ENCODE data around the gene SRD5A1.

The SRD5A1 gene

DNA sequence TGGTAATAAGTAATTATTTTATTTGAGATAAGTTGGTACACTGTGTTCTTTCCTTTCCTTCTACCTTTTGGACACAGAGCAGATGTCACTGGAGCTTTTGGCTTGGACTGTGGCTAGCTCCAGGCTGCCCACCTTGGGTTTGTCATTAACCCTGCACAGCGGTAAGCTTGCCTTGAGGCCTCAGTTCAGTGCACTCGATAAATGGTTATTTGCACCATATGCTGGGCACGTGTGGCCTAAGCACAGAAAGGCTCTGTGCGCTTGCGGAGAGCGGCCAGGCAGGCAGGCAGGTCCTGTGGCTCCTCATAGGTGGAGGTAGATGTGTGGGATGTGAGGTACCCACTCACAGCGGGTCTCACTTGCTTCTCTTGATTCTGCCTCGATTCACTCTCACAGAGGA, 50.0 kb downstream of the SRD5A1 start:
- no peak for DNase-seq (ENCODE audit: low read depth, low spot score)

DNA sequence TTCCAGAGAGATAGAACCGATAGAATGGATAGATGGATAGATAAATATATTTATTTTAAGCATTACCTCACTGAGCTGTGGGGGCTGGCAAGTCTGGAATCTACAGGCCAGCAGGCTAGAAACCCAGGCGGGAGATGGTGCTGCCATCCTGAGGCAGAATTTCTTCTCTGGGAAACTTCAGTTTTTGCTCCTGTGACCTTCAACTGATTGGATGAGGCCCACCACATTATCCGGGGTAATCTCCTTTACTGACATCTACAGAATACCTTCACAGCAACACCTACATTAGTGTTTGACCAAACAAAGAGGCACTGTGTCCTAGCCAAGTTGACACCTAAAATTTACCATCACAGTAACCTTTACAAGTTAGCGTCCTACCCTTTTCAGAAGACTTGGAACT, 50.8 kb downstream of the SRD5A1 start:
- DNase-seq (ENCODE audit: low read depth, low spot score), result no peak

GRCh38 chr5:6686501-6686900, 53.3 kb downstream of the SRD5A1 start:
- no peak for DNase-seq (ENCODE audit: low read depth, low spot score)

- peak; percentile 75 for DNase-seq (ENCODE audit: low read depth, low spot score)
Observed at GRCh38 chr5:6686915-6687409, 53.7 kb downstream of the SRD5A1 start.

DNA sequence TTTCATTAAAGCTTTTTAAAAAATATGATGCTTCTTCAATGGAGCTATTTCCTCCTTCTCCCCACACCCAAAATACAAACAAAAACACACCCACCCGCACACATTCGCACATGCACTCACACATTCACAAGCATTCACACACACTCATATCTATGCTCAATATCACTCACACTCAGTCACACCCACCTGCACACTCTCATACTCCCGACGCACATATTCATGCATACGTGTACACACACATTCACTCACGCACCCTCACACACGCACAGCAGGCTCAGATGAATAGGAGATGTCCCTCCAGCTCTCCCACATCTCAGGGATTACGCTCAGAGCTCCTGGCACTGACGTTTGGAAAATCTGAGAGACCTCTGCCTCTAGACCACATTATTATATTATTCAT, 54.3 kb downstream of the SRD5A1 start:
- no peak for DNase-seq (ENCODE audit: low read depth, low spot score)

GRCh38 chr5:6692906-6693305, 59.7 kb downstream of the SRD5A1 start:
- no peak for DNase-seq (ENCODE audit: low read depth, low spot score)

- DNase-seq (ENCODE audit: low read depth, low spot score), result no peak
Observed at GRCh38 chr5:6698696-6699095, 65.5 kb downstream of the SRD5A1 start.

DNA sequence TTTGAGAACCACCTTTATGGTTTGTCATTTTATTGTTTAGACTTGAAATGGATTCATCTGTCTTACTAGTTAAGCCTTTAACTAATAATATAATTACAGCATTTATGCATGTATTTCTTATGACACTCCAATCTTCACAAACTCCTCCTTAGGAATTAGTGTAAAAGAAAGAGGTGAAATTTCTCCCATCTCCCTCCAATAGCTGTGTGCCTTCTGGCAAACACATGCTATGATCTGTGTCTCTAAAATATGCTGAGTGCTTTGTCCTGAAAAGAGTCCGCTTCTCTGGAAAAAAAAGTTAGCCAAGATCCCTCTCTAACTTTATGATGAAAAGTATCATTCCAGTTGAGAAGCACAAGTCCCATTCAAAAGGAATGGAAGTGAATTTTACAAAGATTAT, 66.1 kb downstream of the SRD5A1 start:
- no peak for DNase-seq (ENCODE audit: low read depth, low spot score)

GRCh38 chr5:6700074-6700684, 66.9 kb downstream of the SRD5A1 start:
- no peak for DNase-seq (ENCODE audit: low read depth, low spot score)

DNA sequence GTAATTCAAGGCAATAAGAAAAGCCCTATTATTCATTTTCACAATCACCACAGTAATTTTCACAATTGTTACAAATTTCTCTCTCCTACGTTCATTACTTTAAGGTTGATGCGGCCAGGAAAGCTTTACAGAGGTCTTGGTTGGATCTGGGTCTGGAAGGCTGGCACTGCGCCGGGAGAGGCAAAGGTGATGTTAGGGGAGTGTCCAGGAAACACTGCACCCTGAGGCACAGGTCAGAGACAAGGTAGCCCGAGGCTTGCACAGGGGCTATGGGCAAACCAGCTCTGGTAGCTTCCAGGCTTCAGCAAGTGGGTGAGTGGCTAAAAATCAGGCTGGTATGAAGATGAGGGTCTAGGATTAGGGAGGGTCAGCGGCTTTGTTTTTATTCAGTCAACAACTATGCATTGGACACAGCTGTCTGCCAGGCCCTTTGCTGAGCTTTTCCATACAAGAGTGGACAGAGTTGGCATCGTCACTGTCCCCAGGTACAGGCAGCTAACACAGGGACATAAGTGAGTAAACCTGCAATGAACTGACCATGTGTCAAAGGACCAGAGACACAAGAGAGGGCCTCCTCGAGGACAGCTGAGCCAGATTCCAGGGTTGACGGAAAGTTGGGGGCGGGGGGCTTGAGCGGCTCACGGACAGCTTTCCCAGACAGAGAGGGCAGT, 67.6 kb downstream of the SRD5A1 start:
- no peak for DNase-seq (ENCODE audit: low read depth, low spot score)

DNA sequence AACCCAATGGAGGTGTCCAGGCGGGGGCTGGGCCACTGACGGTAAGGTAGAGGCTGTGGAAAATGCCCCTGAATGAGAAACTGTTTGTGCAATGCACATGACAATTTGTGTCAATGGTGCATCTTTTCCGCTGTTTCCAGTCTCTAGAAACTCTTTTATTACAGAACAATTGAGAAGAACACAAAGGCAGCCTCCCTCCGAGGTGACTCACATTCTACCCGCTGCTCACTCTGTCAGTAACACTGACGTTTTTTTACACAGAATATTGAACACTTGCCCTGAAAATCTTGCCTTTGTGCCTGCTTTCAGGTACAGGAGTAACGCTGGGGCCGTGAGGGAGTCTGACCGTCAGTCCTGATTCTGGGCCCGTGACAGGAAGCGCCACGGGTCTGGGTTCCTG, 68.3 kb downstream of the SRD5A1 start:
- DNase-seq (ENCODE audit: low read depth, low spot score), result no peak

GRCh38 chr5:6702633-6703032, 69.4 kb downstream of the SRD5A1 start:
- no peak for DNase-seq (ENCODE audit: low read depth, low spot score)

GRCh38 chr5:6703806-6704205, 70.6 kb downstream of the SRD5A1 start:
- DNase-seq (ENCODE audit: low read depth, low spot score), result no peak

DNA sequence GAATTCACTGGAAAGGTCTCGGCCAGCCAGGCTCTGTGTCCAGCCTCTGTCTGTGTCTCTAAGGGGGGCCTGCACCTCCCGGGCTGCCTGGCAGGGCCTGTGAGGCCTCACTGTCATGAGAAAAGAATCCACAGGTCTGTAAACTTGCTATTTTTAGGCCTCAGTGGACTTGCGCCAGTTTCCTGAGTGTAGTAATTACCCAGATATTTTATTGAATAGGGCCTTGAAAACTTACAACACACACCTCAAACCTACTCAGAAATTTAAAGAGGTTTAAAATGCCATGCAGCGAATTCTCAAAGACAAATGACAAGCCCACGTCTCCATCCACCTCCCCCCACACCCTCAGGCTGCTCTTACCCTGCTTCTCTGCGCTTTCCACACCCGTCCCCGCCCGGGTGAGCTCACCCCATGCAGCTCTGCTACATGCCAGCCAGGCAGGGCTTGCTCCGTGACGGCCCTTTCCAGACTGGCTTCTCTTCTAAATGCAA, 71.2 kb downstream of the SRD5A1 start:
- peak; percentile 34 for DNase-seq (ENCODE audit: low read depth, low spot score)

DNA sequence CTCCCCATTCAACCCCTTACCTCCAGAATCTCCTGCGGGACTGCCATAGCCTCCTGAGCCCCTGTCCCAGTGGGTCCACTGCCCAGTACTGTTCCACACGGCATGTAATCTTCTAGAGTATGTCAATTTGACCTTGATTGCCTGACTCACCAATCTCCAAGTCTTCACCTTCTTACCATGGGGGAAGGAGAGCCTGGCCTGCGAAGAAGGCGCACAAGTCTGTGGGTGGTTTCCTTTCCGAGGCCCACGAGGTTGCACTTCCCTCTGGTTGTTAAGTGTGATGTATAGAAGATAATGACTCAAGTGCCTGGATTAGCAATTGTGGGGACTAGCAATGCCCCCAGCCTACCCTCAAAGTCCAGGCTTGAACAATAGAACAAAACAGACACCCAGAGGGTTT, 71.8 kb downstream of the SRD5A1 start:
- no peak for DNase-seq (ENCODE audit: low read depth, low spot score)

DNA sequence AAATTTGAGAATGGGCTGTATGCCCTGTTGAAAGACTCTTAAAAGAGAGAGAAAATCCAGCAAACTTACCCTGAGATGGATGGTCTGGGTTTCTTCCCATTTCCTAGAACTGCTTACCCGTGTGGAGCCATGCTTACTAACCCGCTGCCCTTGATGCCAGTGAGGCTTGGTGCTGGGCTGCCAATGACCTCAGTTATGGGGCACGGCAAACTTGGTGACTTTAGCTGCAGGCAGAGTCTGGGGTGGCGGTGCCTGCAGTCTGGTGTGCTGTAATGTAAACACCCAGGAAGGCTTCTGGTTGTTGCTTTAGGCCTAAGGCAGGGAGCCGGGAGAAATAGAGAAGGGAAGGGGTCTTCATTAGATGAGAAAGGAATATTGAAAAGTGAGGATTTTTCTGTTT, 72.7 kb downstream of the SRD5A1 start:
- DNase-seq (ENCODE audit: low read depth, low spot score), result no peak

DNA sequence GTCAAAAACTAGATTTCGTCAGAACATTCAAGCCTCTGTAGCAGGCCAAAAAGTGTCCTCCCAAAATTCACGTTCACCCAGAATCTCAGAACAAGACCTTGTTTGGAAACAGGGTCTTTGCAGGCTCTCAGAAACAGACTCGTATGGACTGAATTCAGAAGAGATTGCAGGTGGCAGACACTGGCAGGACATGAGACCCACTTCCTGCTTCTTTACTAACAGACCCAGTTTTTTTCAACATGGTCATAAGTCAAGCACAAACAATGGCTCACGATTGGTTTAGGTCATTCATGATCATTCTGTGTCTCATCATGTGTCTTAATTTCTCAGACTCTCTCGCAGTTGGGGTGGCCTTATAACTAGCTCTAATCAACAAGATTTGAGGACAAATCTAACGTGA, 74.6 kb downstream of the SRD5A1 start:
- DNase-seq (ENCODE audit: low read depth, low spot score), result no peak

GRCh38 chr5:6708814-6709213, 75.6 kb downstream of the SRD5A1 start:
- no peak for DNase-seq (ENCODE audit: low read depth, low spot score)

DNA sequence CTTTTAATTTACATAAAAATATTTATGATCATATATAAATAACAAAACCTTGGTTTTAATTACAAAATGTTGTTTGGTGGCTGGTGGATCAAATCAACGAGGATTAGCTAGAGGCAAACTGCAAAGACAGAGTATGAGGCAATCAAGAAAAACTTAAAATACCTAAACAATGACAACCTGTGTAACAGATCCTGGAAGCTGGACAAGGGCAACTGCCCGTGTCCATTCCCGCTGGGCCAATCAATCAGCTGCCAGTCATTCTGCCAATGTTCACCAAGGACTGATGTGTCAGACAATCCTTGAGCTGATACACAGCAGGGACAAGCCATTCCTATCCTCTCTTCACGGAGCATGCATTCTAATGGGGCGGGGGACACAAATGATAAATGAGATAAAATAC, 76.8 kb downstream of the SRD5A1 start:
- no peak for DNase-seq (ENCODE audit: low read depth, low spot score)

DNA sequence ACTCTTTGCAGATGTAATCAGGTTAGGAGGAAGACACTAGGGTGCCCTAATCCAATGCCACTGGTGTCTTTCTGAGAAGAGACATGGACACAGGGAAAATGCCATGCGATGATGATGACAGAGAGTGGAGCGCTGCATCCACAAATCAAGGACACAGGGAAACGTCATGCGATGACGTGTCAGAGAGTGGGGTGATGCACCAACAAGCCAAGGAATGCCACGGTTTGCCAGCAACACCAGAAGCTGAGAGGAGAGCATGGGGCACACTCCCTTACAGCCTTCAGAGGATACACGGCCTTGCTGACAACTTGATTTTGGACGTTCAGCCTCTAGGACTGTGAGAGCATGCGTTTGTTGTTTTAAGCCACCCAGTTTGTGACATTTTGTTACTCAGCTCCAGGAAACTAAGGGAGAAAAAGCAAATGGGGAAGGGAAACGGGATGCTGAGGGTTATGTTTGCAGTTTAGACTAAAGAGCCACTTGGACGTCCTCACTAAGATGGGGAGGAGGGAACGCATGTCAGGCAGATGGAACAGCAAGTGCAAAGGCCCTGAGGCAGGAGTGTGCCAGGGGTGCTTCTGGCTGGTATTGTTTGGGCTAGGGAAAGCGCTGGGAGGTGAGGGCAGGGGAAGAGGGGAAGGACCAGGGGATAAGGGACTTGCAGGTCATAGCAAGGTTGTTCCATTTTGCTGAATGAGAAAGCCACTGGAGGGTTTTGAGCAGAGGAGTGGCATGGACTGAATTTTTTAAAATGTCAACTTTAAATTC, 77.5 kb downstream of the SRD5A1 start:
- no peak for DNase-seq (ENCODE audit: low read depth, low spot score)

DNA sequence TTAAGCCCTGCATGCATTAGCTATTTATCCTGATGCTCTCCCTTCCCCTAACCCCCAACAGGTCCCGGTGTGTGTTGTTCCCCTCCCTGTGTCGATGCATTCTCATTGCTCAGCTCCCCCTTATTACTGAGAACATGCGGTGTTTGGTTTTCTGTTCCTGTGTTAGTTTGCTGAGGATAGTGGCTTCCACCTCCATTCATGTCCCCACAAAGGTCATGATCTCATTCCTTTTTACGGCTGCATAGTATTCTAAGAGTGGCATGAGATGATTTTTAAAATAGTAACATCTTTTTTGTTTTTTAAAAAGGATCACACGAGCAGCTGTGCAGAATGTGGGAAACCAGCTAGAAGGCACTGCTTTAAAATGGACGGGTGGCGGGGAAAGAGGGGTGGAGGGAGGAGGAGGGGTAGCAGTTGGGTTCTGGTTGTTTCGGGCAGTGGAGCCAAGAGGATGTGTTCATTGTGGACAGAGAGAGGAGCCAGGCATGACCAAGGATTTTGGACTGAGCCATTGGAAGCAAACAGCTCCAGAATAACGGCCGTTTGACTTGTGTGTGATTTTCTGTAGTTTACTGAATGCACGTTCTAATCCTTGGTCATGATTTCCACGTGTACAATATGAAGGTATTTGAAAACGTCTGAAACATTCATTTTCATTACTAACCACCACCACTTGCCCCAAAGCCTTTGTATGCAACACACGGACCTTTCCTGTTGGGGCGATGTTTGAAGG, 78.3 kb downstream of the SRD5A1 start:
- DNase-seq (ENCODE audit: low read depth, low spot score), result no peak

DNA sequence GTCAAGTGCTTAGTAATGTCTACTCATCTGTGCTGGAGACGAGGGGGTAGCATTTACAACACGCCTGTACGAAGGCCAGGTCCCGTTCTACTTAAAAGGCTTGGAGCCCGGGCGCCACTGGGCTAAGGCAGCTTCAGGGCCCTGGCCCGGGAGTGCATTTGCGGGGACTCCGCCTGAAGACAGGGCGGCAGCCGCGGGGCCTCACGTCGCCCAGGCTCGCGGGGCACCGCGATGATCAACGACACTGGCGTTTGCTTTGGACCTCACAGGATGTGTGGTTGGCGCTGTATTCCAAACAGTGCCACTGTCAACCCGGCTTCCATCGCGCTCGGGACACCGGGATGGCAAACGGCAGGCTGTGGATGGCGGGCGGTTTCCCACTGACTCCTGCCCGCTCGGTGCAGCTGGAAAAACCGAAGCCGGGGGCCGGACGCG, 78.9 kb downstream of the SRD5A1 start:
- peak; percentile 63 for DNase-seq (ENCODE audit: low read depth, low spot score)
